Nephron (organoid): ENCODE measurements around the gene TMUB2.
"Not testable (repeated sequence)": the region's sequence is repeated elsewhere in the genome, so short reads cannot be mapped to it uniquely, and the experiment has no call there.

Source experiments
- H3K27ac Mint-ChIP-seq, 3 experiments: 2 replicates each; pipeline ENCODE4 v1.8.0; 2020; ENCODE audit warnings: mixed read lengths in 3 of 3, mild to moderate bottlenecking in 2 of 3, moderate library complexity in 1 of 3
- H3K27me3 Mint-ChIP-seq: 2 replicates; pipeline ENCODE4 v1.8.0; 2021; ENCODE audit warnings: low read depth, mild to moderate bottlenecking, moderate library complexity, mixed read lengths
- H3K36me3 Mint-ChIP-seq: 2 replicates; pipeline ENCODE4 v1.8.0; 2020; ENCODE audit warnings: low read depth, mixed read lengths
- H3K4me1 Mint-ChIP-seq: 2 replicates; pipeline ENCODE4 v1.8.0; 2020; ENCODE audit warnings: mixed read lengths
- H3K4me3 Mint-ChIP-seq, 3 experiments: 2 replicates each; pipeline ENCODE4 v1.8.0; 2020; ENCODE audit warnings: mild to moderate bottlenecking in 3 of 3, mixed read lengths in 3 of 3, moderate library complexity in 2 of 3
- H3K9me3 Mint-ChIP-seq: 2 replicates; pipeline ENCODE4 v1.8.0; 2020; ENCODE audit warnings: mixed read lengths
- TF ChIP-seq, protein P1 (sequence below), 3 experiments: fragments of 200-600 bp; sonication (generic); IDR thresholded peaks; one replicate each; pipeline ENCODE4 v1.5.0; 2021; ENCODE audit warnings: antibody characterized with exemption in 3 of 3; ENCODE audit not compliant: unreplicated experiment in 3 of 3

Gene TMUB2

GRCh38 chr17:44230140-44230539, 43.4 kb downstream of the TMUB2 start:
- peak overlapping the region in 2 of 3 experiments; percentile 40 to 45 for H3K27ac Mint-ChIP-seq
- no peaks in the 10 kb centered on the region for H3K36me3 Mint-ChIP-seq
- TF ChIP-seq, protein P1, sequence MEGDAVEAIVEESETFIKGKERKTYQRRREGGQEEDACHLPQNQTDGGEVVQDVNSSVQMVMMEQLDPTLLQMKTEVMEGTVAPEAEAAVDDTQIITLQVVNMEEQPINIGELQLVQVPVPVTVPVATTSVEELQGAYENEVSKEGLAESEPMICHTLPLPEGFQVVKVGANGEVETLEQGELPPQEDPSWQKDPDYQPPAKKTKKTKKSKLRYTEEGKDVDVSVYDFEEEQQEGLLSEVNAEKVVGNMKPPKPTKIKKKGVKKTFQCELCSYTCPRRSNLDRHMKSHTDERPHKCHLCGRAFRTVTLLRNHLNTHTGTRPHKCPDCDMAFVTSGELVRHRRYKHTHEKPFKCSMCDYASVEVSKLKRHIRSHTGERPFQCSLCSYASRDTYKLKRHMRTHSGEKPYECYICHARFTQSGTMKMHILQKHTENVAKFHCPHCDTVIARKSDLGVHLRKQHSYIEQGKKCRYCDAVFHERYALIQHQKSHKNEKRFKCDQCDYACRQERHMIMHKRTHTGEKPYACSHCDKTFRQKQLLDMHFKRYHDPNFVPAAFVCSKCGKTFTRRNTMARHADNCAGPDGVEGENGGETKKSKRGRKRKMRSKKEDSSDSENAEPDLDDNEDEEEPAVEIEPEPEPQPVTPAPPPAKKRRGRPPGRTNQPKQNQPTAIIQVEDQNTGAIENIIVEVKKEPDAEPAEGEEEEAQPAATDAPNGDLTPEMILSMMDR (IDR thresholded peaks at IDR 0.05; ENCODE audit: unreplicated experiment in 3 of 3): no peak
- H3K4me1 Mint-ChIP-seq: peaks cover 4% of the 10 kb centered on the region
- H3K9me3 Mint-ChIP-seq: no peaks in the 10 kb centered on the region
- H3K4me3 Mint-ChIP-seq: no peak overlapping the region
- no peaks in the 10 kb centered on the region for H3K27me3 Mint-ChIP-seq

DNA sequence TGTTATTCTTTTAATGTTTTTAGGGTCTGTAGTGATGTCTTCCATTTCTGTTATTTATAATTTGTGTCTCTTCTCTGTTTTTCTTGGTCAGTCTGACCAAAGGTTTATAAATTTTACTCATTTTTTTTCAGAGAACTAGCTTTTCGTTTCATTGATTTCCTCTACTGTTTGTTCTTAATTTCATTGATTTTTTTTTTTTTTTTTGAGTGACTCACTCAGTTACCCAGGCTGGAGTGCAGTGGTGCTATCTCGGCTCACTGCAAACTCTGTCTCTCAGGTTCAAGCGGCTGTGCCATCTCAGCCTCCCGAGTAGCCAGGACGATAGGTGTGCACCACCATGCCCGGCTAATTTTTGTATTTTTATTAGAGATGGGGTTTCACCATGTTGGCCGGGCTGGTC, 45.3 kb downstream of the TMUB2 start:
- Mint-ChIP-seq H3K4me3 (no peak overlapping the region), H3K27me3 (no peaks in the 10 kb centered on the region), H3K4me1 (peaks cover 7% of the 10 kb centered on the region), H3K36me3 (no peaks in the 10 kb centered on the region), H3K9me3 (no peaks in the 10 kb centered on the region), H3K27ac (no peak overlapping the region)
- TF ChIP-seq, protein P1 (IDR thresholded peaks at IDR 0.05; ENCODE audit: unreplicated experiment in 3 of 3): no peak

DNA sequence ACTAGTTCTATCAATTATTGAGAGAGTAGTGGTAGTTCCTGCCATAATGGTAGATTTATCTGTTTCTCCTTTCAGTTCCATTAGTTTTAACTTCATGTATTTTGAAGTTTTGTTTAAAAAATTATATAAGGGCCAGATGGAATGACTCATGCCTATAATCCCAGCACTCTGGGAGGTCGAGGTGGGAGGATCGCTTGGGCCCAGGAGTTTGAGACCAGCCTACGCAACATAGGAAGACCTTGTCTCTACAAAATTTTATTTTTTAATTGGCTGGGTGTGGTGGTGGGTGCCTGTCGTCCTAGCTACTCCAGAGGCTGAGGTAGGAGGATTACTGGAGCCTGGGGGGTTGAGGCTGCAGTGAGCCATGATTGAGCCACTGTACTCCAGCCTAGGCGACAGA, 46.8 kb downstream of the TMUB2 start:
- Mint-ChIP-seq H3K4me3 (no peak overlapping the region), H3K9me3 (no peaks in the 10 kb centered on the region), H3K4me1 (peaks cover 7% of the 10 kb centered on the region), H3K36me3 (no peaks in the 10 kb centered on the region), H3K27me3 (no peaks in the 10 kb centered on the region), H3K27ac (no peak overlapping the region)
- TF ChIP-seq, protein P1 (IDR thresholded peaks at IDR 0.05; ENCODE audit: unreplicated experiment in 3 of 3): no peak

- H3K4me1 Mint-ChIP-seq: peaks cover 7% of the 10 kb centered on the region
- no peaks in the 10 kb centered on the region for H3K27me3 Mint-ChIP-seq
- peak overlapping the region in 1 of 3 experiments; percentile 11 for H3K27ac Mint-ChIP-seq
- H3K9me3 Mint-ChIP-seq: no peaks in the 10 kb centered on the region
- H3K36me3 Mint-ChIP-seq: no peaks in the 10 kb centered on the region
- no peak overlapping the region for H3K4me3 Mint-ChIP-seq
- TF ChIP-seq, protein P1 (IDR thresholded peaks at IDR 0.05; ENCODE audit: unreplicated experiment in 3 of 3): no peak
Observed at GRCh38 chr17:44235583-44235936, 48.8 kb downstream of the TMUB2 start.

DNA sequence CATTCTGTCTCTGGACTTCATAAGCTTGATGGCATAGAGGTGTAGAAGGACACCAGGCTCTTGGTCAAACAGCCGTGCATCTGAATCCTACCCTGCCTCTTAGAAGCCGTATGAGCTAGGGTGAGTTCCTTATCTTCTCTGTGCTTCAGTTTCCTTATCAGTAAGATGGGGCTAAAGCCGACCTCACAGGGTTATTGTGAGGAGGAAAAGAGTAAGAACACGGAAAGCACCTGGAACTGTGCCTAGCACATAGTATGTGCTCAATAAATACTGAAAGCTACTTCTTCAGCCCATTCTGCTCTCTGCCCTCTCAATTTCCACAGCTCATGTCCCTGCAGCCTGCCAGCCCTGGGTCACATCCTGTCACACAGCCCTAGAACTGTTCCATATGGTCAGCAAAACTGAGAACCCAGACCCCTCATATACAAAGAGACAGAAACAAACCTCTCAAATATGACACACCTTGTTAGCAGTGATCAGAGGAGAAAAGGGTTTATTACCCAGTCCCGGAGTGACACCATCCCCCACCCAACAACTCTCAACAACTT, 49.7 kb downstream of the TMUB2 start:
- Mint-ChIP-seq H3K9me3 (no peaks in the 10 kb centered on the region), H3K4me1 (peaks cover 7% of the 10 kb centered on the region), H3K27me3 (no peaks in the 10 kb centered on the region), H3K4me3 (no peak overlapping the region), H3K36me3 (no peaks in the 10 kb centered on the region), H3K27ac (no peak overlapping the region)
- TF ChIP-seq, protein P1 (IDR thresholded peaks at IDR 0.05; ENCODE audit: unreplicated experiment in 3 of 3): no peak

GRCh38 chr17:44237886-44238285, 51.1 kb downstream of the TMUB2 start:
- not testable (repeated sequence) for H3K4me1 Mint-ChIP-seq

More at GRCh38 chr17:44237886-44238285, 51.1 kb downstream of the TMUB2 start:
- H3K36me3 Mint-ChIP-seq, H3K9me3 Mint-ChIP-seq, H3K27ac Mint-ChIP-seq, H3K27me3 Mint-ChIP-seq, H3K4me3 Mint-ChIP-seq: not testable (repeated sequence)
